ENCODE results near the gene SRRM4. TPM values are rescaled to one million over a fixed set of nuclear protein-coding genes. Genes with fewer than 3 reads are reported as not detected.

The SRRM4 gene
- total and polyA plus RNA-seq, 10 of the 15 experiments (the other 5 are each of a cell fraction or from before 2014, with no cell fraction given): under 0.01 to 0.01 TPM; not detected in 8

- no peaks in the 10 kb centered on the region for H3K36me3 ChIP-seq (ENCODE audit: control insufficient read depth in 2 of 2, insufficient read depth in 2 of 2, low read length in 1 of 2)
- H3K9ac ChIP-seq (ENCODE audit: control insufficient read depth, insufficient read depth, low read length): no peak overlapping the region
- H3K27me3 ChIP-seq (replicated peaks in 1 of 2; ENCODE audit: control insufficient read depth in 2 of 2, insufficient read depth in 2 of 2, low read length in 1 of 2): no peaks in the 10 kb centered on the region; a peak in 2 of 4 replicates
- BruUV-seq (replicated peaks): no TSS peak
- POLR2A ChIA-PET: no interaction called here
- SMC1A ChIA-PET (ENCODE audit: uncharacterized antibody, unreplicated experiment): no interaction called here
- H3K4me1 ChIP-seq (ENCODE audit: control insufficient read depth, insufficient read depth, low read length): no peaks in the 10 kb centered on the region
- no peaks in the 10 kb centered on the region for H4K20me1 ChIP-seq (ENCODE audit: control insufficient read depth, insufficient read depth)
- RAD21 ChIA-PET (ENCODE audit: unreplicated experiment): no interaction called here
- intact Hi-C loops (cut with micrococcal nuclease; ENCODE audit: unreplicated experiment): no loop called here
- H3K9me3 ChIP-seq (replicated peaks; ENCODE audit: control insufficient read depth, insufficient read depth, low read length): no peaks in the 10 kb centered on the region
- no peak overlapping the region for H3K4me2 ChIP-seq (ENCODE audit: control insufficient read depth, insufficient read depth)
- no peak overlapping the region for H2AFZ ChIP-seq (ENCODE audit: control insufficient read depth, low read depth, low read length)
- CTCF ChIA-PET: no interaction called here
- ATAC-seq (no peak), FAIRE-seq (no peak), DNase-seq (ENCODE audit: low read depth, low spot score) (no peak)
- TF ChIP-seq EED (IDR thresholded peaks at IDR 0.05; ENCODE audit: low read depth): no peak
- no peak for TF ChIP-seq EZH2 (IDR thresholded peaks at IDR 0.05; ENCODE audit: borderline replicate concordance, control insufficient read depth, low read depth, low read length)
- TF ChIP-seq TARDBP (IDR thresholded peaks at IDR 0.05; ENCODE audit: borderline replicate concordance): no peak
- no peak for TF ChIP-seq PKNOX1 (IDR thresholded peaks at IDR 0.05)
- TF ChIP-seq RFX5 (IDR thresholded peaks at IDR 0.05; ENCODE audit: low read depth, low read length): no peak
- TF ChIP-seq STAT3 (IDR thresholded peaks at IDR 0.05; ENCODE audit: low read depth, low read length): no peak
- no peak for TF ChIP-seq RELA (IDR thresholded peaks at IDR 0.05; ENCODE audit: borderline replicate concordance, partially characterized antibody)
- no peak for TF ChIP-seq SMARCA5 (IDR thresholded peaks at IDR 0.05)
- TF ChIP-seq EP300 (IDR thresholded peaks at IDR 0.05; ENCODE audit: borderline replicate concordance in 1 of 2, control insufficient read depth in 1 of 2, low read depth in 2 of 2, low read length in 2 of 2): no peak
- TF ChIP-seq SKIL (IDR thresholded peaks at IDR 0.05; ENCODE audit: low read depth, poor library complexity, severe bottlenecking): no peak
- no peak overlapping the region for H3K4me3 ChIP-seq
- 34% methylated on average over 2 of the region's 2 CpGs for WGBS (ENCODE audit: insufficient coverage, insufficient replicate concordance, low lambda C conversion rate, missing lambda C conversion rate)
- in situ Hi-C loops (cut with MboI): no loop called here
- no peak overlapping the region for H3K27ac ChIP-seq (ENCODE audit: control insufficient read depth, insufficient read depth)
- no peaks in the 10 kb centered on the region for H3K79me2 ChIP-seq (ENCODE audit: control insufficient read depth, insufficient read depth, low read length)
These were observed 166.6 kb downstream of the SRRM4 start for GRCh38 chr12:119147847-119148448.
